ENCODE results near the gene FRMD5.

FRMD5 gene

GRCh38 chr15:43958861-43959330 is 236.2 kb downstream of the FRMD5 start:
- no peak overlapping the region for H2AFZ ChIP-seq (ENCODE audit: low read depth)
- no peaks in the 10 kb centered on the region for H4K20me1 ChIP-seq (ENCODE audit: insufficient read depth)
- no peaks in the 10 kb centered on the region for H3K79me2 ChIP-seq (ENCODE audit: insufficient read depth, low read depth)
- H3K36me3 ChIP-seq (ENCODE audit: insufficient read depth): no peaks in the 10 kb centered on the region
- no peak overlapping the region for H3K4me2 ChIP-seq
- no peak for TF ChIP-seq CTCF (conservative IDR thresholded peaks at IDR 0.05; ENCODE audit: low read depth, low read length)
- H3K27me3 ChIP-seq (ENCODE audit: insufficient read depth, low read depth): no peaks in the 10 kb centered on the region
- no peak overlapping the region for H3K4me3 ChIP-seq (IDR thresholded peaks at IDR 0.05; ENCODE audit: insufficient read depth, low read depth, low read length)
- H3K27ac ChIP-seq: no peak overlapping the region
- no peak overlapping the region for H3K9ac ChIP-seq
- H3K4me1 ChIP-seq (ENCODE audit: low read depth, poor library complexity, severe bottlenecking): no peaks in the 10 kb centered on the region

GRCh38 chr15:43957724-43958123 is 237.3 kb downstream of the FRMD5 start:
- no peak overlapping the region for H3K4me3 ChIP-seq (IDR thresholded peaks at IDR 0.05; ENCODE audit: insufficient read depth, low read depth, low read length)
- no peaks in the 10 kb centered on the region for H3K36me3 ChIP-seq (ENCODE audit: insufficient read depth)
- no peaks in the 10 kb centered on the region for H3K4me1 ChIP-seq (ENCODE audit: low read depth, poor library complexity, severe bottlenecking)
- TF ChIP-seq CTCF (conservative IDR thresholded peaks at IDR 0.05; ENCODE audit: low read depth, low read length): no peak
- H3K27me3 ChIP-seq (ENCODE audit: insufficient read depth, low read depth): no peaks in the 10 kb centered on the region
- H3K79me2 ChIP-seq (ENCODE audit: insufficient read depth, low read depth): no peaks in the 10 kb centered on the region
- no peak overlapping the region for H3K27ac ChIP-seq
- no peak overlapping the region for H2AFZ ChIP-seq (ENCODE audit: low read depth)
- H3K4me2 ChIP-seq: no peak overlapping the region
- H4K20me1 ChIP-seq (ENCODE audit: insufficient read depth): no peaks in the 10 kb centered on the region
- H3K9ac ChIP-seq: no peak overlapping the region

- no peak overlapping the region for H3K4me3 ChIP-seq (IDR thresholded peaks at IDR 0.05; ENCODE audit: insufficient read depth, low read depth, low read length)
- H3K27ac ChIP-seq: no peak overlapping the region
- no peak overlapping the region for H3K9ac ChIP-seq
- no peaks in the 10 kb centered on the region for H3K4me1 ChIP-seq (ENCODE audit: low read depth, poor library complexity, severe bottlenecking)
- no peak for TF ChIP-seq CTCF (conservative IDR thresholded peaks at IDR 0.05; ENCODE audit: low read depth, low read length)
- H3K4me2 ChIP-seq: no peak overlapping the region
- H3K79me2 ChIP-seq (ENCODE audit: insufficient read depth, low read depth): no peaks in the 10 kb centered on the region
- no peaks in the 10 kb centered on the region for H3K27me3 ChIP-seq (ENCODE audit: insufficient read depth, low read depth)
- H2AFZ ChIP-seq (ENCODE audit: low read depth): no peak overlapping the region
- H4K20me1 ChIP-seq (ENCODE audit: insufficient read depth): no peaks in the 10 kb centered on the region
- no peaks in the 10 kb centered on the region for H3K36me3 ChIP-seq (ENCODE audit: insufficient read depth)
Measured at GRCh38 chr15:43955140-43955539, 239.9 kb downstream of the FRMD5 start.

DNA sequence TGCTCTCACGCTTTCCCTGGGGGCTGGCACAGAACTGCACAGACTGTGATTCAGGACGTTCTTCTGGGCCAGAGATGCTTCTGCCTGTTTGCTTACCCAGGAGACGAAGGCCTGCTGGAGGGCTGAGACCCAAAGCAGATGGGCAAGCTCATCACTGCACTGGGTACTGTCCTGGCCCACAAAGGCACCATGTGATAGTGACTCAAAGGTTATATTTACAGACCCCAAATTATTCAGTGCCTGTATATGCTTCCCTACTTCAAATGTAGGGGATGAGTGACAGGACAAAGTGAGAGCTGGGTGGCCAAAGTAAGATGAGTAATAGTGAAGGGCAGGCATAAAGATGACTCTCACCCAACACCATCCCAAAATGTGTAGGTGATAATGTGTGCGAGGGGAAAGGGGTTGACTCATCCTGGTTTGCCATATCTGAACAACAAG is 240.9 kb downstream of the FRMD5 start:
- Histone ChIP-seq H3K4me2 (no peak overlapping the region), H3K79me2 (ENCODE audit: insufficient read depth, low read depth) (no peaks in the 10 kb centered on the region), H3K4me3 (IDR thresholded peaks at IDR 0.05; ENCODE audit: insufficient read depth, low read depth, low read length) (no peak overlapping the region), H3K27me3 (ENCODE audit: insufficient read depth, low read depth) (no peaks in the 10 kb centered on the region), H2AFZ (ENCODE audit: low read depth) (no peak overlapping the region), H3K36me3 (ENCODE audit: insufficient read depth) (no peaks in the 10 kb centered on the region), H3K27ac (no peak overlapping the region), H3K4me1 (ENCODE audit: low read depth, poor library complexity, severe bottlenecking) (peaks cover 4% of the 10 kb centered on the region), H3K9ac (no peak overlapping the region), H4K20me1 (ENCODE audit: insufficient read depth) (no peaks in the 10 kb centered on the region)
- no peak for TF ChIP-seq CTCF (conservative IDR thresholded peaks at IDR 0.05; ENCODE audit: low read depth, low read length)
